ENCODE measurements around the gene AP3M1.
A peak's percentile ranks its signal among the peaks of the same experiment; 100 is the strongest.
"Not testable (repeated sequence)": the region's sequence is repeated elsewhere in the genome, so short reads cannot be mapped to it uniquely, and the experiment has no call there.

Gene AP3M1

DNA sequence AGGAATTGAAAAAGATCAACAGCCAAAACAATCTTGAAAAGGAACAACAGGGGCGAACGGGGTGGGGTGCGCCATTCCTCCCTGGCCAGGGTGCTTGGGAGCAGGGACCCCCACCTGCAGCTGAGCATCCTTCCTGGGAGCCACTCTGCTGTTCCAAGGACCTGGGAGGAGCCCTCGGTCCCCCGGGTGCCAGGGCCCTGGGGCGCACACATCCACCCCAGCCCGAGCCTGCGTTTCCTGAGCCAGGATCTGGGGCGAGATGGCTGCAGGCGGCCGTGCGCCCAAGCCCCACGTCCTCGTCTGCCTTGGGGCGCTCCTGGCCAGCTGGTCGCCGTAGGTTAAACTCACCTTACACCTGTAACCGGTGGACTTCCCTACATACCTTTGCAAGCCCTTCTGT lies 10.6 kb downstream of the AP3M1 start:
- H3K36me3 Mint-ChIP-seq: peaks cover 14% of the 10 kb centered on the region
- no peak overlapping the region for H3K4me3 Mint-ChIP-seq
- no peaks in the 10 kb centered on the region for H3K9me3 Mint-ChIP-seq
- H3K27me3 Mint-ChIP-seq: no peaks in the 10 kb centered on the region
- H3K4me1 Mint-ChIP-seq: peaks cover 14% of the 10 kb centered on the region
- no peak overlapping the region for H3K27ac Mint-ChIP-seq

DNA sequence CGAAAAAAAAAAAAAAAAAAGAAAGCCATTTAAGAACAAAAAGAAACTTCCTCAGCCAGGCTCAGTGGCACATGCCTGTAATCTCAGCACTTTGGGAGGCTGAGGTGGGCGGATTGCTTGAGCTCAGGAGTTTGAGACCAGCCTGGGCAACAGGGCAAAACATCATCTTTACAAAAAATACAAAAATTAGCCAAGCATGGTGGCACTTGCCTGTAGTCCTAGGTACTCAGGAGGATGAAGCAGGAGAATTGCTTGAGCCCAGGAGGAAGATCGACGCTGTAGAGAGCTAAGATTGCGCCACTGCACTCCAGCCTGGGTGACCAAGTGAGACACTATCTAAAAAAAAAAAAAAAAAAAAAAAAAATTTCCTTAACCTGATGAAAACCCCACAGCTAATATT lies 12.0 kb downstream of the AP3M1 start:
- H3K36me3 Mint-ChIP-seq: peaks cover 17% of the 10 kb centered on the region
- peaks cover 11% of the 10 kb centered on the region for H3K4me1 Mint-ChIP-seq
- H3K9me3 Mint-ChIP-seq, H3K27ac Mint-ChIP-seq, H3K27me3 Mint-ChIP-seq, H3K4me3 Mint-ChIP-seq: not testable (repeated sequence)

DNA sequence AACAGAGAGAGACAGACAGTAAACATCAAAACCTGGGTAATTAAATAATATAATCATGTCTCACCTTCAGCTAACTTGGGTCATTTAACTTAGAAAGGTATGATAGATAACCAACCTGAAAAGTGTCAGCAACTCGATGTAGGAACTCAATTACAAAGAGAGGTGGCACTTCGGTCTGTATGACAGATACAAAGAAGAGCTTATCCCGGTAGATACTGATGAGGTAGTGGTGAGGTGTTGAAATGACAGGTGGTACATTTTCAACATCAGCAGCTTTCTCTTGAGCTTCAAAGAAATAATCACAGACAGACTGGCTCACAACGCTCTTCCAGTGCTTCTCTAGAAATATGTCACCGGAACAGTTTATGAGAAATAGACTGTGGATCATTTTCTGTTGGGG lies 12.6 kb downstream of the AP3M1 start:
- Mint-ChIP-seq H3K36me3 (peaks cover 17% of the 10 kb centered on the region), H3K4me3 (no peak overlapping the region), H3K27me3 (no peaks in the 10 kb centered on the region), H3K27ac (peak overlapping the region; percentile 17), H3K9me3 (no peaks in the 10 kb centered on the region), H3K4me1 (peaks cover 11% of the 10 kb centered on the region)

- H3K36me3 Mint-ChIP-seq: peaks cover 17% of the 10 kb centered on the region
- H3K4me1 Mint-ChIP-seq: peaks cover 6% of the 10 kb centered on the region
- no peaks in the 10 kb centered on the region for H3K27me3 Mint-ChIP-seq
- H3K9me3 Mint-ChIP-seq: no peaks in the 10 kb centered on the region
- no peak overlapping the region for H3K27ac Mint-ChIP-seq
- H3K4me3 Mint-ChIP-seq: no peak overlapping the region
Measured at GRCh38 chr10:74135452-74135851, 15.2 kb downstream of the AP3M1 start.

DNA sequence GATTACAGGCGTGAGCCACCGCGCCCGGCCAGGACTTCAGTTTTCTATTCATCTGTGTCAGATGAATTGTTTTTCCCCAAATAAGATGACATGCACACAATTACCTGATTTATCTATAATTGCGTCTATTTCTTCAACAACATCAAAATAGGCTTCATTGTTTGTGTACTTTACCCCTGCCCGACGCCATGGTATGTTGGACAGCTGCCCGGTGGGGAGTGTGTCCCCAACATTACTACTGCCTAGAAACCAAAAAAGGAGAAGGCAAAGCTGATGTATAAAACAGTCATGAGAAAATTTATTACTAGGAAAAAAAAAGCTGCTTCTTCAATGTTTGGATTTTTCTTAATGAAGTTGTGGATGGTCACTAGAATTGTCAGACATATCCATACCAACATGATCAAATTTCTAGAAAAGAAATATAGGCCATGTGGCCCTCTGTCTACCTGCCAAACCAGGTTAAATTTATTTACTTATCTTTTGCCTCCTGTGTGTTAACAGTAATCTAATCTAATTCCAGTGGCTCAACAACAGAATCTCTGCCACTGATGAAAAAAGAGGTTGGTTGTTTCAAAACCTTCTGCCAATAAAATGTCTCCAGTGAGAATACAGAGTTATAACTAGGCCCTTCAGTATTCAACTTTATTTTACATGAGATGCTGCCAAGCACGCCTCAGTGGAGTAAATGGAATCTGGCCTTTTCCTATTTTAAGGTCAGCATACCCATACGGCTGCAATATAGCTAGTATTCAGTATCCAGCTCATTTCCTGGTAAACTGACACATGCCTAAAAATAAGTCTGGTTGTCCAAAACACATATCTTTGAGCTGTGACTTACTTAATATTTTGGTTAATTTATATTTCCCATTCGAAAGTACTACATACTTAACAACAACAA lies 16.5 kb downstream of the AP3M1 start:
- Mint-ChIP-seq H3K27ac (no peak overlapping the region), H3K4me3 (no peak overlapping the region), H3K4me1 (peaks cover 6% of the 10 kb centered on the region), H3K27me3 (no peaks in the 10 kb centered on the region), H3K36me3 (peaks cover 17% of the 10 kb centered on the region), H3K9me3 (no peaks in the 10 kb centered on the region)

GRCh38 chr10:74123081-74123480 lies 27.5 kb downstream of the AP3M1 start:
- no peak overlapping the region for H3K4me3 Mint-ChIP-seq
- H3K9me3 Mint-ChIP-seq: no peaks in the 10 kb centered on the region
- no peaks in the 10 kb centered on the region for H3K4me1 Mint-ChIP-seq
- peaks cover 18% of the 10 kb centered on the region for H3K36me3 Mint-ChIP-seq
- no peak overlapping the region for H3K27ac Mint-ChIP-seq
- H3K27me3 Mint-ChIP-seq: no peaks in the 10 kb centered on the region

- Mint-ChIP-seq H3K4me3 (no peak overlapping the region), H3K36me3 (peaks cover 18% of the 10 kb centered on the region), H3K27ac (peak overlapping the region; percentile 74), H3K9me3 (no peaks in the 10 kb centered on the region), H3K4me1 (no peaks in the 10 kb centered on the region), H3K27me3 (no peaks in the 10 kb centered on the region)
Measured at GRCh38 chr10:74122060-74122459, 28.6 kb downstream of the AP3M1 start.

- Mint-ChIP-seq H3K4me1 (peaks cover under 1% of the 10 kb centered on the region), H3K4me3 (no peak overlapping the region), H3K9me3 (no peaks in the 10 kb centered on the region), H3K27ac (no peak overlapping the region), H3K27me3 (no peaks in the 10 kb centered on the region), H3K36me3 (peaks cover 19% of the 10 kb centered on the region)
Measured at GRCh38 chr10:74121368-74121767, 29.3 kb downstream of the AP3M1 start.

DNA sequence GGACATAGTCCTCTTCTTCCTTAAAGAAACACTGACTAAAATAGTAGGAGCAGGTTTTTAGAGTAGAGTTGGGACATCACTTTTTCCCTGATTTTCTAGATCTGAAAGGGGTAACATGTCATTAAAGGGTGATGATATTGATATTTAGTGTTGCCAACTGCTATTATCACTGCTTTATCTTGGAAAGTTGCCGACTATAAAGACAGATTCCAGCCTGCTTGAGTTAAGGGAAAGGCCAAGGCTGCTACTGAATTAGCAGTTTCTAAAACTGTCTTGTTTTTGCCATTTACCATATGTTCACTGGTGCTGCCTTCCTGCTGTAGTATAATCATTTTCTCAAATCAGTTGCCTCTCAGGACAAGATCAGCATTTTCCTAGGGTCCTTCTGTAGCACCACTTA lies 29.7 kb downstream of the AP3M1 start:
- Mint-ChIP-seq H3K27me3 (no peaks in the 10 kb centered on the region), H3K27ac (no peak overlapping the region), H3K9me3 (no peaks in the 10 kb centered on the region), H3K4me1 (peaks cover 5% of the 10 kb centered on the region), H3K36me3 (peaks cover 23% of the 10 kb centered on the region), H3K4me3 (no peak overlapping the region)

DNA sequence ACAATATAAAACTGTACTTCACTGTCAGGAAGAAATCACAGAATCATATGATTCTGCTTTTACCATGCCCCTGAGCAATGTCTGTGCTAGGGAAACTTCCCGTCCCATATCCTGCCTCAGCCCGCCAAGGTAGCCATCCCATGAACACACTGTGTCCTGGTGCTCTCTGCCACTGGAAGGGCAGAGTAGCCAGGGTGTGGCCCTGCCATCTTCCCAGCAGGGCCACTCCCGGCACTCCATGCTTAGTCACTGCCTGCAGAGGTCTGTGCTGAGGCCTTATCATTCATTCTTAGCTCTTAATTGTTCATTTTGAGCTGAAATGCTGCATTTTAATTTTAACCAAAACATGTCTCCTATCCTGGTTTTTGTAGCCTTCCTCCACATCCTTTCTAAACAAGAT lies 31.8 kb downstream of the AP3M1 start:
- Mint-ChIP-seq H3K27me3 (no peaks in the 10 kb centered on the region), H3K4me1 (peaks cover 7% of the 10 kb centered on the region), H3K9me3 (no peaks in the 10 kb centered on the region), H3K27ac (peak overlapping the region; percentile 74), H3K4me3 (no peak overlapping the region), H3K36me3 (peaks cover 26% of the 10 kb centered on the region)

GRCh38 chr10:74117738-74118137 lies 32.9 kb downstream of the AP3M1 start:
- Mint-ChIP-seq H3K27me3 (no peaks in the 10 kb centered on the region), H3K9me3 (no peaks in the 10 kb centered on the region), H3K27ac (no peak overlapping the region), H3K36me3 (peaks cover 26% of the 10 kb centered on the region), H3K4me1 (peaks cover 7% of the 10 kb centered on the region), H3K4me3 (no peak overlapping the region)

GRCh38 chr10:74114041-74114448 lies 36.6 kb downstream of the AP3M1 start:
- no peaks in the 10 kb centered on the region for H3K9me3 Mint-ChIP-seq
- H3K27me3 Mint-ChIP-seq: no peaks in the 10 kb centered on the region
- peaks cover 18% of the 10 kb centered on the region for H3K36me3 Mint-ChIP-seq
- H3K4me3 Mint-ChIP-seq: no peak overlapping the region
- H3K4me1 Mint-ChIP-seq: peaks cover 7% of the 10 kb centered on the region
- no peak overlapping the region for H3K27ac Mint-ChIP-seq

- peaks cover 17% of the 10 kb centered on the region for H3K36me3 Mint-ChIP-seq
- peaks cover 7% of the 10 kb centered on the region for H3K4me1 Mint-ChIP-seq
- no peak overlapping the region for H3K27ac Mint-ChIP-seq
- H3K27me3 Mint-ChIP-seq: no peaks in the 10 kb centered on the region
- no peak overlapping the region for H3K4me3 Mint-ChIP-seq
- H3K9me3 Mint-ChIP-seq: no peaks in the 10 kb centered on the region
Measured at GRCh38 chr10:74113546-74113945, 37.1 kb downstream of the AP3M1 start.

- H3K36me3 Mint-ChIP-seq: peaks cover 16% of the 10 kb centered on the region
Measured at GRCh38 chr10:74111799-74112198, 38.8 kb downstream of the AP3M1 start.

DNA sequence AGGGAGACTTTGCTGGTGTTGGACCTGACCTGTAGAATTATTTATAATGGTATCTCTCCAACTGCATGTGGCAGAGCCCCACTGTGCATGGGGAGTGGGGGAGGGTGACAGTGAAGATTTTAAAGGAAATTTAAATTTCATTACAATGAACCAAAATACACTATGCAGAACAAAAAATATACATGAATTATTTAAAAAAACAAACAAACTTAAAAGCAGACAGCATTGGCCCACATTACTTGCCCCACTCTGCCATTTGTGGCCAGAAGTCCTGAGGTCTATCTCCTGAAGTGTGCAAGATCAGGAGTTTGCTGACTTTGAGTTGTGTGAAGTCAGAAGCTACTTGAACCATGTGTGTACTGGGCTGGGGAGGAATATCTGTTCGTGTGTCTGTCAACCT lies 40.5 kb downstream of the AP3M1 start:
- no peak overlapping the region for H3K4me3 Mint-ChIP-seq
- H3K9me3 Mint-ChIP-seq: no peaks in the 10 kb centered on the region
- H3K27ac Mint-ChIP-seq: no peak overlapping the region
- no peaks in the 10 kb centered on the region for H3K4me1 Mint-ChIP-seq
- no peaks in the 10 kb centered on the region for H3K27me3 Mint-ChIP-seq
- H3K36me3 Mint-ChIP-seq: peaks cover 11% of the 10 kb centered on the region

More at GRCh38 chr10:74111799-74112198, 38.8 kb downstream of the AP3M1 start:
- no peaks in the 10 kb centered on the region for H3K27me3 Mint-ChIP-seq
- H3K9me3 Mint-ChIP-seq: no peaks in the 10 kb centered on the region
- H3K4me1 Mint-ChIP-seq: peaks cover 7% of the 10 kb centered on the region
- no peak overlapping the region for H3K27ac Mint-ChIP-seq
- no peak overlapping the region for H3K4me3 Mint-ChIP-seq

DNA sequence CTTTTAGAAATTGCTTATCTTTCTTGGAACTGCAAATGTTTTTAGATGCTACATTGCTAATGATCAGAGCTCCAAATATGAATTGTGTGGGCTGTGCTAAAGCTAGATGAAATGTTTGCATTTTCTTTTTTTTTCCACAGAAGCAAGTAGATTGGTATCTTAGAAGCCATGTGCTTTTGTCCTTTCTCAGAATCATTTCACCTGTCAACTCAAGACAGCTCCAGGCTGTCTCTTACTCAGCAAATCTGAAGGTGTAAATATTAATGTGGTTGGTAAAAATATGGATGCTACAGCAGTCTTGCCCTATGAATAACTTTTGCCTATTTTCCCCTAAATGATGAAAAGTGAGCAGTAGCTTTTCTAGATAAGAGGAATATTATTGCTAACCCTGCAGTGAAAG lies 41.2 kb downstream of the AP3M1 start:
- H3K36me3 Mint-ChIP-seq: peaks cover 12% of the 10 kb centered on the region
- no peak overlapping the region for H3K4me3 Mint-ChIP-seq
- no peaks in the 10 kb centered on the region for H3K27me3 Mint-ChIP-seq
- no peaks in the 10 kb centered on the region for H3K4me1 Mint-ChIP-seq
- H3K27ac Mint-ChIP-seq: no peak overlapping the region
- H3K9me3 Mint-ChIP-seq: no peaks in the 10 kb centered on the region

DNA sequence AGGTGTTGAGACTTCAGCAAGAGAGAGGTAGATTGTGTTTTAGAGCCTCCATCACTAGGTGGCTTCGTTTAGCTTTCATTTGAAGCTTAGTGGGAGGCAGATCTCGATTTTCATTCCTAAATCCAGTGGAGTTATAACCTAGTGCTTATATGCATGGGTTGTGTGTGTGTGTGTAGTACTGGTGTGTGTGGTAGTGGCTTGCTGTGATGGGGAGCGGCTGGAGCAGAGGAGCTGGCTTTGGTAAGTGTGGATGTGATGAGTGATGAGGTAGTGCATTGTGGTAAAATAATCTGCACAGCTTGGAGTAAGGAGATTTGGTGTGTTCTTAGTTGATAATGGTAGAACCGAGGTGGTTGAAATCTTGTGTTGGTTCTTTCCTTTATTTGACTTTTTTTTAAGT lies 43.2 kb downstream of the AP3M1 start:
- H3K4me1 Mint-ChIP-seq: no peaks in the 10 kb centered on the region
- peaks cover 9% of the 10 kb centered on the region for H3K36me3 Mint-ChIP-seq
- H3K27ac Mint-ChIP-seq: no peak overlapping the region
- no peaks in the 10 kb centered on the region for H3K9me3 Mint-ChIP-seq
- no peak overlapping the region for H3K4me3 Mint-ChIP-seq
- no peaks in the 10 kb centered on the region for H3K27me3 Mint-ChIP-seq
